KMS-11 (cell line): ENCODE data around the gene EHD1.

Experiments
- H2AFZ ChIP-seq: fragments of 200-600 bp; sonication (generic); 2 replicates; pipeline ENCODE4 v1.6.1; 2016; ENCODE audit warnings: antibody characterized with exemption, mixed run types, low read depth
- H3K27ac ChIP-seq: fragments of 200-600 bp; sonication (generic); 2 replicates; pipeline ENCODE4 v1.6.1; 2016; ENCODE audit warnings: mild to moderate bottlenecking, mixed run types
- H3K27me3 ChIP-seq: fragments of 200-600 bp; sonication (generic); 2 replicates; pipeline ENCODE4 v1.6.1; 2017; ENCODE audit warnings: mild to moderate bottlenecking, low read depth, mixed run types, moderate library complexity; ENCODE audit not compliant: insufficient read depth
- H3K36me3 ChIP-seq: fragments of 200-600 bp; sonication (generic); 2 replicates; pipeline ENCODE4 v1.6.1; 2017; ENCODE audit warnings: mild to moderate bottlenecking, mixed run types; ENCODE audit not compliant: insufficient read depth
- H3K4me1 ChIP-seq: fragments of 200-600 bp; sonication (generic); 2 replicates; pipeline ENCODE4 v1.6.1; 2016; ENCODE audit warnings: mild to moderate bottlenecking, low read depth, mixed run types; ENCODE audit not compliant: poor library complexity, severe bottlenecking
- H3K4me2 ChIP-seq: fragments of 200-600 bp; sonication (generic); 2 replicates; pipeline ENCODE4 v1.7.0; 2016; ENCODE audit warnings: mild to moderate bottlenecking, mixed run types
- H3K4me3 ChIP-seq: fragments of 200-600 bp; sonication (generic); IDR thresholded peaks from 2 replicates; pipeline ENCODE4 v1.6.1; 2017; ENCODE audit warnings: low read depth, low read length, mixed read lengths; ENCODE audit not compliant: insufficient read depth
- H3K79me2 ChIP-seq: fragments of 200-600 bp; sonication (generic); 2 replicates; pipeline ENCODE4 v1.6.1; 2016; ENCODE audit warnings: low read depth, mixed run types; ENCODE audit not compliant: insufficient read depth
- H3K9ac ChIP-seq: fragments of 200-600 bp; sonication (generic); 2 replicates; pipeline ENCODE4 v1.6.1; 2016; ENCODE audit warnings: mild to moderate bottlenecking, mixed run types
- H4K20me1 ChIP-seq: fragments of 200-600 bp; sonication (generic); 2 replicates; pipeline ENCODE4 v1.6.1; 2016; ENCODE audit warnings: mild to moderate bottlenecking, mixed run types; ENCODE audit not compliant: insufficient read depth
- TF ChIP-seq, protein P1 (sequence below): fragments of 200-600 bp; sonication (generic); conservative IDR thresholded peaks from 2 replicates; pipeline ENCODE4 v1.6.1; 2017; ENCODE audit warnings: low read depth, mild to moderate bottlenecking, antibody characterized with exemption, low read length, moderate library complexity, mixed read lengths

EHD1 gene

DNA sequence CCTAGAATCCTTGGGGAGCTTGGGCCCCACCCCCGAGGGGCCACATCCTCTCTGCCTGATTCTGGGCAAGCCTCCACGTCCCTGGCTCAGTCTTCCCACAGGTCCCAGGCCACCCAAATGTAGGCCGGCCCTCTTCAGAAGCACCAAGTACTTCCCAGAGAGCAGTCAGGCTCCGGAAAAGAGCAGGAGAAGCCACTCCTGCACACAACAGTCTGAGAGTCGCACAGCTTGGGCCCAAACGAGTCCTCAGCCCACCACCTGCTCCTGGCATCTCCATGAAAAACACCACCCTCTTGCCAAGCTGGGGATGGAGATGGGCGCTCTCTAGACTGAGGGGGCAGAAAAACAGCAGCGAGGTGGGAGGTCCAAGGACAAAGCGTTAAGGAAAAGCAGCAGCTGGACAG lies 15.4 kb downstream of the EHD1 start:
- no peaks in the 10 kb centered on the region for H3K27me3 ChIP-seq
- no peak overlapping the region for H3K4me3 ChIP-seq
- no peaks in the 10 kb centered on the region for H4K20me1 ChIP-seq
- TF ChIP-seq, protein P1, sequence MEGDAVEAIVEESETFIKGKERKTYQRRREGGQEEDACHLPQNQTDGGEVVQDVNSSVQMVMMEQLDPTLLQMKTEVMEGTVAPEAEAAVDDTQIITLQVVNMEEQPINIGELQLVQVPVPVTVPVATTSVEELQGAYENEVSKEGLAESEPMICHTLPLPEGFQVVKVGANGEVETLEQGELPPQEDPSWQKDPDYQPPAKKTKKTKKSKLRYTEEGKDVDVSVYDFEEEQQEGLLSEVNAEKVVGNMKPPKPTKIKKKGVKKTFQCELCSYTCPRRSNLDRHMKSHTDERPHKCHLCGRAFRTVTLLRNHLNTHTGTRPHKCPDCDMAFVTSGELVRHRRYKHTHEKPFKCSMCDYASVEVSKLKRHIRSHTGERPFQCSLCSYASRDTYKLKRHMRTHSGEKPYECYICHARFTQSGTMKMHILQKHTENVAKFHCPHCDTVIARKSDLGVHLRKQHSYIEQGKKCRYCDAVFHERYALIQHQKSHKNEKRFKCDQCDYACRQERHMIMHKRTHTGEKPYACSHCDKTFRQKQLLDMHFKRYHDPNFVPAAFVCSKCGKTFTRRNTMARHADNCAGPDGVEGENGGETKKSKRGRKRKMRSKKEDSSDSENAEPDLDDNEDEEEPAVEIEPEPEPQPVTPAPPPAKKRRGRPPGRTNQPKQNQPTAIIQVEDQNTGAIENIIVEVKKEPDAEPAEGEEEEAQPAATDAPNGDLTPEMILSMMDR, result no peak
- H3K79me2 ChIP-seq, result peaks cover 65% of the 10 kb centered on the region
- no peak overlapping the region for H3K9ac ChIP-seq
- H3K4me1 ChIP-seq, result peaks cover 100% of the 10 kb centered on the region
- peak overlapping the region; percentile 95; the same call in 1 of the 2 replicates for H3K4me2 ChIP-seq
- peak overlapping the region; percentile 97 for H3K27ac ChIP-seq
- no peak overlapping the region for H2AFZ ChIP-seq
- no peaks in the 10 kb centered on the region for H3K36me3 ChIP-seq

DNA sequence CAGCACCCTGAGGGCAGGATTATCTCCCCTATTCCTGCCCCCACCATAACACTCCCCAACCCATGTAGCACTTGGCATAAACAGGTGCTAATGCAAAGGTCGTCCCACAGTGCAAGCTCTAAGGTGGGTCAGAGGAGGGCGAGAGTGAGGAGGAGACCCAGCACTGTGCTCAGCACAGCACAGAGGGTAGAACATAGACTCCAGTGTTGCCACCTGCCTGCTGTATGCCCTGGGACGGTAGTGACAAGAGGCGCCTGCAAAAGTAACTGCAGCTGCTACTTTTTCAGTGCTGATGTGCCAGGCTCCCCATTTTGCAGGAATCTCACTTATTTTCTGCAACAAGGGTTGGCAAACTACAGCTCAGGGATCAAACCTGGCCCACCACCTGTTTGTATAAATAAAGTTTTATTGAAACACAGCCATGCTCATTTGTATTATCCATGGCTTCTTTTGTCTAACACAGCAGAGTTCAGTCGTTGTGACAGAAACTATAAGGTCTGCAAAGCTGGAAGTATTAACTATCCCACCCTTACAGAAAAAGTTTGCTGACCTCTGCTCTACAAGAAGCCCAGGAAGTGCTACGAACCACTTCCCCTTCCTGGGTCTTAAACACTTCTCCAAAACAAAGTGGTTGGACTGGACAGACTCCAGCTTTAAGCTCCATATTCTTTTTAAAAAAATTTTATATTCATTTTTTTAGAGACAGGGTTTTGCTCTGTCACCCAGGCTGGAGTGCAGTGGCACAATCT lies 17.0 kb downstream of the EHD1 start:
- no peaks in the 10 kb centered on the region for H3K27me3 ChIP-seq
- peak overlapping the region; percentile 33; the same call in 1 of the 2 replicates for H3K4me2 ChIP-seq
- H3K79me2 ChIP-seq, result peaks cover 57% of the 10 kb centered on the region
- peak overlapping the region; percentile 14; the same call in 1 of the 2 replicates for H3K27ac ChIP-seq
- no peak overlapping the region for H3K4me3 ChIP-seq
- no peaks in the 10 kb centered on the region for H4K20me1 ChIP-seq
- peaks cover 100% of the 10 kb centered on the region for H3K4me1 ChIP-seq
- no peak overlapping the region for H2AFZ ChIP-seq
- H3K9ac ChIP-seq, result no peak overlapping the region
- no peaks in the 10 kb centered on the region for H3K36me3 ChIP-seq
- TF ChIP-seq, protein P1, result no peak

DNA sequence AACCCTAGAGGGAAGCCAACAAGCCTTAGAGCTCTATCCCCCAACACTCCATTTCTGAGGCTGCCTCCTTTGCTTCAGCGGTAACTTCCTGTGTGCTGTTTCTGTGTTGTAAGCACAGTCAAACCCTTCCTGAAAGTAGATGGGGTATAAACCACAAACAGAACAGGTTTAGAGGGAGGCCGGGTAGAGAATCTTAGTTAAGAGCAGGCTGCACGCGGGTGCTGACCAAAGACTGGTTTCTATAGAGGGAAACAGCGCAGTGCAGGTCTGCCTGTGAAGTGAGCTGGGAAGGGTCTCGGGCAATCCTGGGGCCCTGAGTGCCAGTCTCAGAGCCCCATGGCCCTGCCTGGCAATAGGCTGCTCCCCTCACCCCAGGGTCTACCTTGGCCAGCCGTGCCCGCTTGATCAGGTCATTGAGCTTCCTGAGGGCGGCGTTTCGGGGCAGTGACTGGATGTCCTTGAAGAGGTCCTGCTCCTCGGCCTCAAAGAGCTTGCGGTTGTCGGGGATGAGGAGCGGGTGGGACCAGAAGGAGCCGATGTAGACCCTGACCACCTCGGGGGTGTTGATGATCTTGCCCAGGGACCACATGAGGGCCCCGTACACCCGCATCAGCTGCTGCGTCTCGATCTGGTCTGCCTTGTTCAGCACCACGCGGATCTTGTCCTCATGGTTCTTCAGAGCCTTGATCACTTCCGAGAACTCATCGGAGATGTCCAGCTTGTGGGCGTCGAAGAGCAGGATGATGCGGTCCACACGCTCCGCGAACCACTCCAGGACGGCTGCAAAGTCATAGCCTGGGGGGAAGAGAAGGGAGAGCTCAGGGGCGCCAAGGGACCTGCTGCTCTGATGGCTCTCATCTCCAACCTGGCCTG lies 18.6 kb downstream of the EHD1 start:
- H3K27me3 ChIP-seq, result no peaks in the 10 kb centered on the region
- H3K4me3 ChIP-seq, result no peak overlapping the region
- peak overlapping the region; percentile 3; the same call in 1 of the 2 replicates for H2AFZ ChIP-seq
- peak overlapping the region; percentile 90 for H3K27ac ChIP-seq
- H3K9ac ChIP-seq, result peak overlapping the region; percentile 55; the same call in 1 of the 2 replicates
- peaks cover 94% of the 10 kb centered on the region for H3K4me1 ChIP-seq
- no peaks in the 10 kb centered on the region for H4K20me1 ChIP-seq
- no peaks in the 10 kb centered on the region for H3K36me3 ChIP-seq
- H3K4me2 ChIP-seq, result peak overlapping the region; percentile 98
- H3K79me2 ChIP-seq, result peaks cover 49% of the 10 kb centered on the region
- TF ChIP-seq, protein P1, result no peak

DNA sequence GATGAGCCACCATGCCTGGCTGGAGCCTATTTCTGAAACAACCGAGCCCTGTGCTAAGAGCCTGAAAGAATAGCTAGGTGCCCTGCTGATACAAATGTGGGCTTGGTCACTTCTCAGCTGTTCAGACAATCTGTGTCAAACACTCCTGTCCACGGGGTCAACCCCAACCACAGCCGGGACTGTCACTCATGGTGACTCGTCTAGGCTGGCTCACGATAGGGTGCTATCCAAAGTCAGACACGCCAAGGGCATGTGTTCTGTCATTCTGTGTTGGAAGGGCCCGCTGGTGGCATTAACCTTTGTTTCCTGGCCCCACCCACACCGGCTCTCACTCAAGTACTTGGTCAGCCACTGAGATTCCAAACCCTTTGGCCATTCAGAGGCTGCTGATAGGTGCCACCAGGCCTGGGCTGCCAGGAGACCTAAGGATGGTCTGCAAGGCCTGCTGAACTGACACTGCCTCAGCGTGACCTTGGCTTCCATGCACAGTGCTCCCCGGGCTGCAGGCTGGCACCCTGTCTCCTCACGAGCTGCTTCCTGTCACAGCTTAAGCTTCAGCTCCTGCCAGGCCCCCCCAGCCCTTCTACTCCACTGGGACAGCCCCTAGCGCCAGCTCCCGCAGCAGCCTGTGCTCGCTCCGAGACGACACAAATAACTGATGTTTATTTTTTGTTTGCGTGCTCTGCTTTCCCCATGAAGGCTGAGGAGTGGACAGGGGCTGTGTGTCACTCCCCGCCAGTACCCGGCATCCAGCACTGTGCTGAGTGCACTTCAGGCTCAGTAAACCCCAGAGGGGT lies 19.8 kb downstream of the EHD1 start:
- H3K36me3 ChIP-seq, result no peaks in the 10 kb centered on the region
- H3K4me3 ChIP-seq, result no peak overlapping the region
- TF ChIP-seq, protein P1, result no peak
- peak overlapping the region; percentile 90 for H3K27ac ChIP-seq
- peak overlapping the region; percentile 98 for H3K4me2 ChIP-seq
- peaks cover 94% of the 10 kb centered on the region for H3K4me1 ChIP-seq
- H3K79me2 ChIP-seq, result peaks cover 42% of the 10 kb centered on the region
- H3K27me3 ChIP-seq, result no peaks in the 10 kb centered on the region
- peak overlapping the region; percentile 3; the same call in 1 of the 2 replicates for H2AFZ ChIP-seq
- H3K9ac ChIP-seq, result peak overlapping the region; percentile 55; the same call in 1 of the 2 replicates
- no peaks in the 10 kb centered on the region for H4K20me1 ChIP-seq
